Cerebellar nuclear complex (tissue), 1 donor: ENCODE results near the gene LRP1B.
"Not testable (repeated sequence)": the region's sequence is repeated elsewhere in the genome, so short reads cannot be mapped to it uniquely, and the experiment has no call there.

Source experiments
- DNase-seq, 2 experiments: peaks; one replicate each; lab custom pipeline; 2025; lab: John Stamatoyannopoulos, UW

Gene LRP1B

GRCh38 chr2:140698636-140699035 is 1432.2 kb downstream of the LRP1B start:
- no peak for DNase-seq

- DNase-seq: no peak
These were observed 1434.4 kb downstream of the LRP1B start for GRCh38 chr2:140696449-140696848.

GRCh38 chr2:140695155-140695554 is 1435.7 kb downstream of the LRP1B start:
- no peak for DNase-seq

GRCh38 chr2:140687825-140688224 is 1443.0 kb downstream of the LRP1B start:
- DNase-seq: no peak

- no peak for DNase-seq
These were observed 1447.2 kb downstream of the LRP1B start for GRCh38 chr2:140683658-140684057.

- no peak for DNase-seq
These were observed 1450.0 kb downstream of the LRP1B start for GRCh38 chr2:140680862-140681261.

- no peak for DNase-seq
These were observed 1451.1 kb downstream of the LRP1B start for GRCh38 chr2:140679752-140680151.

GRCh38 chr2:140669911-140670310 is 1460.9 kb downstream of the LRP1B start:
- no peak for DNase-seq

- no peak for DNase-seq
These were observed 1463.6 kb downstream of the LRP1B start for GRCh38 chr2:140667203-140667602.

GRCh38 chr2:140662504-140662903 is 1468.3 kb downstream of the LRP1B start:
- no peak for DNase-seq

- DNase-seq: no peak
These were observed 1471.8 kb downstream of the LRP1B start for GRCh38 chr2:140658760-140659692.

- no peak for DNase-seq
These were observed 1473.2 kb downstream of the LRP1B start for GRCh38 chr2:140657657-140658056.

GRCh38 chr2:140654565-140654964 is 1476.3 kb downstream of the LRP1B start:
- DNase-seq: no peak

GRCh38 chr2:140650825-140651224 is 1480.0 kb downstream of the LRP1B start:
- no peak for DNase-seq

- DNase-seq: not testable (repeated sequence)
These were observed 1480.7 kb downstream of the LRP1B start for GRCh38 chr2:140650134-140650533.

GRCh38 chr2:140648393-140648792 is 1482.4 kb downstream of the LRP1B start:
- no peak for DNase-seq

- no peak for DNase-seq
These were observed 1487.0 kb downstream of the LRP1B start for GRCh38 chr2:140643761-140644187.

GRCh38 chr2:140641163-140641562 is 1489.7 kb downstream of the LRP1B start:
- DNase-seq: no peak

- no peak for DNase-seq
These were observed 1491.2 kb downstream of the LRP1B start for GRCh38 chr2:140639628-140640027.

- DNase-seq: no peak
These were observed 1500.3 kb downstream of the LRP1B start for GRCh38 chr2:140630557-140630956.

- DNase-seq: no peak
These were observed 1502.9 kb downstream of the LRP1B start for GRCh38 chr2:140627885-140628284.

GRCh38 chr2:140627136-140627535 is 1503.7 kb downstream of the LRP1B start:
- DNase-seq: no peak

- no peak for DNase-seq
These were observed 1506.6 kb downstream of the LRP1B start for GRCh38 chr2:140624200-140624599.
